Naive thymus-derived CD4-positive, alpha-beta T cell (primary cell): ENCODE measurements around the gene CNTN2. TPM values are rescaled to one million over a fixed set of nuclear protein-coding genes. Genes with fewer than 3 reads are reported as not detected.

ENCODE experiments used
- polyA plus RNA-seq, 2 donors: library from polyadenylated mRNA; unstranded; fragments of 300-500 nt; fragmentation: Illumina TruSeq; gene quantifications; one replicate each; pipeline ENCODE4 v1.2.3, GENCODE V29; 2021
- total RNA-seq, 6 experiments: library from RNA in 5 of 6; stranded (reverse) in 5 of 6; gene quantifications; 1 replicate in 5 of 6; 2 replicates in 1 of 6; pipeline ENCODE4 v1.2.3 and lab custom pipeline; 2021 to 2026

CNTN2 gene
- total and polyA plus RNA-seq, 7 experiments from 2014 or later: not detected

Other genes starting within 250 kb of the CNTN2 start
- under 1 TPM in 1 of 5 experiments, not detected in 4; 0.31 TPM for gene NFASC, start 172.3 kb upstream of the CNTN2 start, total RNA-seq
- not detected for gene NFASC, start 172.3 kb upstream of the CNTN2 start, polyA plus RNA-seq
- gene TMEM81, start 41.2 kb downstream of the CNTN2 start, total RNA-seq: 1 to 10 TPM; 2.3 to 8.9 (median 3.7) TPM
- gene TMEM81, start 41.2 kb downstream of the CNTN2 start, polyA plus RNA-seq: under 1 TPM; 0.79 to 0.83 TPM
- 10 to 100 TPM; 11.0 to 31.5 (median 21.0) TPM for gene RBBP5, start 78.8 kb downstream of the CNTN2 start, total RNA-seq
- 10 to 100 TPM; 21.1 to 24.0 TPM for gene RBBP5, start 78.8 kb downstream of the CNTN2 start, polyA plus RNA-seq
- 10 to 100 TPM; 11.3 to 18.5 (median 15.2) TPM for gene DSTYK, start 168.5 kb downstream of the CNTN2 start, total RNA-seq
- gene DSTYK, start 168.5 kb downstream of the CNTN2 start, polyA plus RNA-seq: 1 to 10 TPM; 6.4 to 9.5 TPM
- 1 to 10 TPM; 1.1 to 3.6 (median 1.8) TPM for gene TMCC2, start 184.7 kb downstream of the CNTN2 start, total RNA-seq
- gene TMCC2, start 184.7 kb downstream of the CNTN2 start, polyA plus RNA-seq: under 1 TPM; 0.30 to 0.38 TPM